ENCODE results near the gene KRT3. TPM values are rescaled to one million over a fixed set of nuclear protein-coding genes. Genes with fewer than 3 reads are reported as not detected.

KRT3 gene
- total and polyA plus RNA-seq, 9 of the 15 experiments (the other 6 are each of a cell fraction or from before 2014, with no cell fraction given) = not detected

DNA sequence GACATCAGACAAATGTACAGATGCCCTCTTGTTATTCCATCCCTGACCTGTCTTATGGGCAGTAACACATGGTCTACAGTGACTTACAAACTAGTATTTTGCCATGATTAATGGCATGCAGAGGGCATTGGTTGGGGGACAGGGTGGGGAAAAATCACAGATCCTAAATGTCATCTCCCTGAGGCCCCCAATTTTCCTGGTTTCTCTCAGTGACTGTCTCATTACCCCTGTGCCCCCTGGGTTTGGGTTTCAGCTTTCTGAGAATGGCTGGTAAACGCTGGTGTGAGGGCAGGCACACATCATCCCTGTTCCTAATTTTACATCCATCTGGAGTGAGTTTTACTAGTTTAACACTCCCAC, 28.9 kb downstream of the KRT3 start (continued):
- TF ChIP-seq, protein P1, sequence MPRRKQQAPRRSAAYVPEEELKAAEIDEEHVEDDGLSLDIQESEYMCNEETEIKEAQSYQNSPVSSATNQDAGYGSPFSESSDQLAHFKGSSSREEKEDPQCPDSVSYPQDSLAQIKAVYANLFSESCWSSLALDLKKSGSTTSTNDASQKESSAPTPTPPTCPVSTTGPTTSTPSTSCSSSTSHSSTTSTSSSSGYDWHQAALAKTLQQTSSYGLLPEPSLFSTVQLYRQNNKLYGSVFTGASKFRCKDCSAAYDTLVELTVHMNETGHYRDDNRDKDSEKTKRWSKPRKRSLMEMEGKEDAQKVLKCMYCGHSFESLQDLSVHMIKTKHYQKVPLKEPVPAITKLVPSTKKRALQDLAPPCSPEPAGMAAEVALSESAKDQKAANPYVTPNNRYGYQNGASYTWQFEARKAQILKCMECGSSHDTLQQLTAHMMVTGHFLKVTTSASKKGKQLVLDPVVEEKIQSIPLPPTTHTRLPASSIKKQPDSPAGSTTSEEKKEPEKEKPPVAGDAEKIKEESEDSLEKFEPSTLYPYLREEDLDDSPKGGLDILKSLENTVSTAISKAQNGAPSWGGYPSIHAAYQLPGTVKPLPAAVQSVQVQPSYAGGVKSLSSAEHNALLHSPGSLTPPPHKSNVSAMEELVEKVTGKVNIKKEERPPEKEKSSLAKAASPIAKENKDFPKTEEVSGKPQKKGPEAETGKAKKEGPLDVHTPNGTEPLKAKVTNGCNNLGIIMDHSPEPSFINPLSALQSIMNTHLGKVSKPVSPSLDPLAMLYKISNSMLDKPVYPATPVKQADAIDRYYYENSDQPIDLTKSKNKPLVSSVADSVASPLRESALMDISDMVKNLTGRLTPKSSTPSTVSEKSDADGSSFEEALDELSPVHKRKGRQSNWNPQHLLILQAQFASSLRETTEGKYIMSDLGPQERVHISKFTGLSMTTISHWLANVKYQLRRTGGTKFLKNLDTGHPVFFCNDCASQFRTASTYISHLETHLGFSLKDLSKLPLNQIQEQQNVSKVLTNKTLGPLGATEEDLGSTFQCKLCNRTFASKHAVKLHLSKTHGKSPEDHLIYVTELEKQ (CRISPR knock-in tag; IDR thresholded peaks at IDR 0.05) = no peak
- TF ChIP-seq ZNF197 (CRISPR knock-in tag; IDR thresholded peaks at IDR 0.05; ENCODE audit: low read depth) = no peak

DNA sequence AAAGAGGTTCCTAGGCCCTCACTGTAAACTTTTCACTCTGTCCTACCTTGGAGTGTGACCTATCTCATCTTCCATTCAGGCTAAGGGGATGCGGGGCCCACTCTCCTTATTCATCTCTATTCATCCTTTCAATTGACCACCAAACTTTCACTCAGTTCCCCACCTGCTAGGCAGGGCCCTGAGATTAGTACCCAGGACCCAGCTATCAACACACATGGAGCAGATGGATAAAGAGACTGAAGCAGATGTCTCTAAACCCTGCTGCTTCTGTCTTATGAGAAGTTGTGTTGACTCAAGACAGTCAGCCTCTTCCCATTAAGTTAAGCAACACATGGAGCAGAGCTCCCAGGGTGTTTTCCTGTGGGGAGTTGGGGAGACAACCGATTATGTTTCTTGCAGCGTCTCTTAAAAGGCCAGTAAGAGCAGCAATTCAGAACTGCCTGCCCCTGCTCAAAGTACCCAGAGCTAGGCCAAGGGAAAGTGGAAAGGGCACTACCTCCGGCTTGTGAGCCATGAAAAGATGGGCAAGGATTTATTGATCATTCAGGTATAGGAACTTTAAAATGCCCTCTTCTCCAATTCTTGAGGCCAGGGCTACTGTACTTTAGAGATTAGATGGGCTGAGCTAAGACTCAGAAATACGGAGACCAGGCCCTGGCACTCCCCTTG, 29.4 kb downstream of the KRT3 start:
- H3K4me3 ChIP-seq = no peak overlapping the region
- H3K27ac ChIP-seq (ENCODE audit: extremely low read depth, low read depth, low read length) = no peak overlapping the region
- no peaks in the 10 kb centered on the region for H3K79me2 ChIP-seq (ENCODE audit: control insufficient read depth, insufficient read depth, low read length)
- H3K4me2 ChIP-seq (ENCODE audit: insufficient read depth, low read length) = no peak overlapping the region
- POLR2A ChIA-PET = interaction anchor here (0.5 kb wide), 1 partner anchor 11 kb away, joined by 3 read pairs; the partner anchor contains the start of gene KRT76
- FAIRE-seq = no peak
- in situ Hi-C loops (cut with MboI) = no loop called here
- CTCF ChIA-PET (ENCODE audit: low intra/inter-chr PET ratio) = interaction anchor here (0.6 kb wide), 1 partner anchor 74 kb away, joined by 3 read pairs; no protein-coding TSS in a partner anchor
- intact Hi-C loops (cut with micrococcal nuclease) = no loop called here
- H3K9ac ChIP-seq (ENCODE audit: insufficient read depth in 1 of 2, low read depth in 2 of 2, low read length in 2 of 2) = no peak overlapping the region
- no peaks in the 10 kb centered on the region for H3K4me1 ChIP-seq (replicated peaks in 1 of 2; ENCODE audit: control insufficient read depth in 2 of 2, insufficient read depth in 2 of 2, low read length in 2 of 2)
- no peak for ATAC-seq
- H3K27me3 ChIP-seq (ENCODE audit: control insufficient read depth in 2 of 2, insufficient read depth in 2 of 2, low read length in 2 of 2) = peaks cover 9 to 23% of the 10 kb centered on the region in 2 experiments; a peak in 4 of 5 replicates
- H4K20me1 ChIP-seq (replicated peaks; ENCODE audit: control insufficient read depth, insufficient read depth, low read length) = no peaks in the 10 kb centered on the region; the same call in 1 of the 2 replicates
- no peak overlapping the region for H2AFZ ChIP-seq (ENCODE audit: low read depth, low read length)
- no peak for DNase-seq (ENCODE audit: extremely low read depth in 1 of 4, low spot score in 3 of 4)
- no peaks in the 10 kb centered on the region for H3K9me1 ChIP-seq (ENCODE audit: control insufficient read depth, insufficient read depth, low read length)
- BruUV-seq (replicated peaks) = no TSS peak
- peaks cover 3% of the 10 kb centered on the region for H3K9me3 ChIP-seq (replicated peaks; ENCODE audit: control insufficient read depth, insufficient read depth, low read depth, low read length)
- 2% methylated on average over 5 of the region's 5 CpGs for WGBS (ENCODE audit: insufficient coverage, low coverage, missing lambda C conversion rate)
- no peaks in the 10 kb centered on the region for H3K36me3 ChIP-seq (ENCODE audit: control insufficient read depth, insufficient read depth, low read length)
- TF ChIP-seq MCM2 (IDR thresholded peaks at IDR 0.05; ENCODE audit: low read depth) (no peak), ZNF589 (CRISPR knock-in tag; IDR thresholded peaks at IDR 0.05; ENCODE audit: low read depth) (no peak), ZNF780A (CRISPR knock-in tag; IDR thresholded peaks at IDR 0.05) (no peak), KLF6 (CRISPR knock-in tag; IDR thresholded peaks at IDR 0.05; ENCODE audit: borderline replicate concordance) (no peak), NCOA2 (IDR thresholded peaks at IDR 0.05; ENCODE audit: partially characterized antibody in 2 of 2) (no peak), ZNF77 (CRISPR knock-in tag; IDR thresholded peaks at IDR 0.05) (no peak), POLR2AphosphoS2 (IDR thresholded peaks at IDR 0.05; ENCODE audit: low read length) (no peak), CEBPB (tag; IDR thresholded peaks at IDR 0.05) (no peak), PTBP1 (IDR thresholded peaks at IDR 0.05; ENCODE audit: low read depth, low read length) (no peak), PTTG1 (tag; IDR thresholded peaks at IDR 0.05; ENCODE audit: low read depth) (no peak), SMARCB1 (IDR thresholded peaks at IDR 0.05; ENCODE audit: insufficient read length, low read depth) (no peak)
- TF ChIP-seq, protein P2, sequence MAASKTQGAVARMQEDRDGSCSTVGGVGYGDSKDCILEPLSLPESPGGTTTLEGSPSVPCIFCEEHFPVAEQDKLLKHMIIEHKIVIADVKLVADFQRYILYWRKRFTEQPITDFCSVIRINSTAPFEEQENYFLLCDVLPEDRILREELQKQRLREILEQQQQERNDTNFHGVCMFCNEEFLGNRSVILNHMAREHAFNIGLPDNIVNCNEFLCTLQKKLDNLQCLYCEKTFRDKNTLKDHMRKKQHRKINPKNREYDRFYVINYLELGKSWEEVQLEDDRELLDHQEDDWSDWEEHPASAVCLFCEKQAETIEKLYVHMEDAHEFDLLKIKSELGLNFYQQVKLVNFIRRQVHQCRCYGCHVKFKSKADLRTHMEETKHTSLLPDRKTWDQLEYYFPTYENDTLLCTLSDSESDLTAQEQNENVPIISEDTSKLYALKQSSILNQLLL (CRISPR knock-in tag; IDR thresholded peaks at IDR 0.05; ENCODE audit: borderline replicate concordance) = no peak
- TF ChIP-seq, protein P3, sequence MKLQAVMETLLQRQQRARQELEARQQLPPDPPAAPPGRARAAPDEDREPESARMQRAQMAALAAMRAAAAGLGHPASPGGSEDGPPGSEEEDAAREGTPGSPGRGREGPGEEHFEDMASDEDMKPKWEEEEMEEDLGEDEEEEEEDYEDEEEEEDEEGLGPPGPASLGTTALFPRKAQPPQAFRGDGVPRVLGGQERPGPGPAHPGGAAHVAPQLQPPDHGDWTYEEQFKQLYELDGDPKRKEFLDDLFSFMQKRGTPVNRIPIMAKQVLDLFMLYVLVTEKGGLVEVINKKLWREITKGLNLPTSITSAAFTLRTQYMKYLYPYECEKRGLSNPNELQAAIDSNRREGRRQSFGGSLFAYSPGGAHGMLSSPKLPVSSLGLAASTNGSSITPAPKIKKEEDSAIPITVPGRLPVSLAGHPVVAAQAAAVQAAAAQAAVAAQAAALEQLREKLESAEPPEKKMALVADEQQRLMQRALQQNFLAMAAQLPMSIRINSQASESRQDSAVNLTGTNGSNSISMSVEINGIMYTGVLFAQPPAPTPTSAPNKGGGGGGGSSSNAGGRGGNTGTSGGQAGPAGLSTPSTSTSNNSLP (IDR thresholded peaks at IDR 0.05; ENCODE audit: borderline replicate concordance, low read depth, low read length) = no peak
